Transverse colon (tissue), 4 donors: ENCODE data around the gene GLI3. TPM values are rescaled to one million over a fixed set of nuclear protein-coding genes. Genes with fewer than 3 reads are reported as not detected.

Experiments
- DNase-seq: peaks from one replicate; pipeline ENCODE4 v3.0.0-alpha.2; 2019
- H3K27ac ChIP-seq, 4 donors: fragments of 200-600 bp; sonication (generic); 2 replicates each; pipeline ENCODE4 v1.5.1; 2016 to 2018; ENCODE audit warnings: inconsistent platforms in 4 of 4
- H3K27me3 ChIP-seq: fragments of 200-600 bp; sonication (generic); 2 replicates; pipeline ENCODE4 v1.5.1; 2017; ENCODE audit warnings: inconsistent platforms
- H3K36me3 ChIP-seq, 4 donors: fragments of 200-600 bp; sonication (generic); 2 replicates each; pipeline ENCODE4 v1.5.1; 2017 to 2019; ENCODE audit warnings: inconsistent platforms in 4 of 4
- H3K4me1 ChIP-seq, 4 donors: fragments of 200-600 bp; sonication (generic); 2 replicates each; pipeline ENCODE4 v1.5.1; 2017 to 2020; ENCODE audit warnings: inconsistent platforms in 4 of 4
- H3K4me3 ChIP-seq, 4 donors: fragments of 200-600 bp; sonication (generic); 1 replicate in 1 of 4; 2 replicates in 3 of 4; pipeline versions ENCODE4 v1.5.1 to v1.6.1; 2017 to 2019; ENCODE audit warnings: inconsistent platforms in 4 of 4
- H3K9me3 ChIP-seq, 2 donors: fragments of 200-600 bp; sonication (generic); 2 replicates each; pipeline ENCODE4 v1.5.1; 2017 to 2019; ENCODE audit warnings: inconsistent platforms in 2 of 2
- EP300 ChIP-seq: sonication (generic); formaldehyde crosslinking; IDR thresholded peaks from one replicate; pipeline ENCODE4 v1.6.1; 2017; ENCODE audit warnings: antibody characterized with exemption, low read depth
- POLR2A ChIP-seq: fragments of 450-650 bp; IDR thresholded peaks from one replicate; pipeline ENCODE4 v1.6.1; 2016; ENCODE audit warnings: antibody characterized with exemption, mild to moderate bottlenecking, moderate library complexity
- POLR2AphosphoS5 ChIP-seq, 3 donors: sonication (generic); formaldehyde crosslinking; IDR thresholded peaks; one replicate each; pipeline ENCODE4 v1.6.1; 2016; ENCODE audit warnings: antibody characterized with exemption in 3 of 3
- WGBS, 2 donors: methylation state at CpG; one replicate each; pipeline ENCODE4 v1.1.5; 2018; ENCODE audit warnings: low coverage in 1 of 2; 5-methylcytosine and 5-hydroxymethylcytosine counted together
- in situ Hi-C, 4 donors: fragments of 200-750 bp; cut with MboI; loops; one replicate each; pipeline versions ENCODE4 v1.15.0 to v1.15.1; 2017; ENCODE audit warnings: low sequenced_read_pairs in 3 of 4, low pct_ligation_motif_present in 1 of 4, low pct_unique_long_range_greater_than_20kb in 1 of 4
- intact Hi-C: fragments of 100-400 bp; cut with DNase I; formaldehyde crosslinking; loops from one replicate; pipeline ENCODE4 v1.15.1; 2023; ENCODE audit warnings: low total_unique reads
- total RNA-seq, 4 donors: library from RNA; depleted of rRNA; stranded (reverse); fragments of >200 nt; gene quantifications; one replicate each; pipeline ENCODE4 v1.1.0, GENCODE V29; 2016
- TF ChIP-seq, protein P1 (sequence below), 5 experiments: fragments of 200-600 bp in 3 of 5; fragments of 450-650 bp in 2 of 5; sonication (generic) in 3 of 5; IDR thresholded peaks; 1 replicate in 2 of 5; 2 replicates in 3 of 5; pipeline ENCODE4 v1.5.1; 2016 to 2017; ENCODE audit warnings: antibody characterized with exemption in 5 of 5, inconsistent platforms in 3 of 5, mild to moderate bottlenecking in 2 of 5, moderate library complexity in 1 of 5

GLI3 gene
- total RNA-seq, 4 donors from 2014 or later: 3.7 to 41.1 (median 5.3) TPM

DNA sequence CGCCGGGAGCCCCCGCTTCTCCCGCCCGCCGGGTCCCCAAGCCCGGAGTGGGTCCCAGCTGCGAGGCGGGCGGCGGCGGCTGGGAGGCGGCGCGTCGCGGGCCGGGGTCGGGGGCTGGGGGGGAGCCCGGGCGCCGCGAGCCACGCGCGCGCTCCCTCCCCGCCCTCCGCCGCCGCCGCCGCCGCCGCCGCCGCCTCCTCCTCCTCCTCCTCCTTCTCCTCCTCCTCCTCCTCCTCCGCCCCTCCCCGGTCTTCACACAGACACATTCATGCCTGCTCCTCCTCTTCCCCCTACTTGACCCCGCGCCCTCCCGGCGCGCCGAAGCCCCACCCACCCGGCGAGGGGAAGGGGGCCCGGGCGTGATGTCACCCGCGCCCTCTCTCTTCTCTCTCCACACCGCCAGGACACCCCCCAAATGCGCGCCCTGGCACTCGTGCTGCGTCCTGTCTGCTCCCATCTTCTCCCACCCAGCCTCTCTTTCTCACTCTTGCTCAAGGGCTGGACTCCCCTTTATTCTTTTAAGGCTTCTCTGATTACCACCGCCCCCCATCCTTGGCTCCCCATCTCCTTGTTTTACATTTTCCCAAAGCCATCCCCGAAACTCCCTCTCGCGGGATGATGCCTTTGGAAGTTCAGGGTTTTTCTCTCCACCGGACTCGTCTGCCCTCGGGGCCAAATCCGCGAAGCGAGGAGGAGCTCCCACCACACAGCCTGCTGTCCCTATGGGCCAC lies 967 bp upstream of the GLI3 start:
- Histone ChIP-seq H3K9me3 (no peaks in the 10 kb centered on the region), H3K4me3 (peak overlapping the region; percentile 43 to 74 (median 50)), H3K36me3 (no peaks in the 10 kb centered on the region), H3K27me3 (peaks cover 53% of the 10 kb centered on the region), H3K4me1 (peaks cover 9 to 26% (median 12%) of the 10 kb centered on the region in 4 donors), H3K27ac (peak overlapping the region; percentile 81 to 95 (median 90))
- intact Hi-C loops: loop anchor here (2.0 to 10.0 kb wide), 2 partner anchors 251 to 263 kb away; no protein-coding TSS in a partner anchor
- peak; percentile 49 for DNase-seq
- in situ Hi-C loops: loop anchor here in 1 of 4 donors (25.0 kb wide), 3 partner anchors 251 to 599 kb away; no protein-coding TSS in a partner anchor
- WGBS, 2 donors: 7 to 40% methylated on average over 3 to 59 of the region's 66 CpGs
- no peak for TF ChIP-seq EP300

DNA sequence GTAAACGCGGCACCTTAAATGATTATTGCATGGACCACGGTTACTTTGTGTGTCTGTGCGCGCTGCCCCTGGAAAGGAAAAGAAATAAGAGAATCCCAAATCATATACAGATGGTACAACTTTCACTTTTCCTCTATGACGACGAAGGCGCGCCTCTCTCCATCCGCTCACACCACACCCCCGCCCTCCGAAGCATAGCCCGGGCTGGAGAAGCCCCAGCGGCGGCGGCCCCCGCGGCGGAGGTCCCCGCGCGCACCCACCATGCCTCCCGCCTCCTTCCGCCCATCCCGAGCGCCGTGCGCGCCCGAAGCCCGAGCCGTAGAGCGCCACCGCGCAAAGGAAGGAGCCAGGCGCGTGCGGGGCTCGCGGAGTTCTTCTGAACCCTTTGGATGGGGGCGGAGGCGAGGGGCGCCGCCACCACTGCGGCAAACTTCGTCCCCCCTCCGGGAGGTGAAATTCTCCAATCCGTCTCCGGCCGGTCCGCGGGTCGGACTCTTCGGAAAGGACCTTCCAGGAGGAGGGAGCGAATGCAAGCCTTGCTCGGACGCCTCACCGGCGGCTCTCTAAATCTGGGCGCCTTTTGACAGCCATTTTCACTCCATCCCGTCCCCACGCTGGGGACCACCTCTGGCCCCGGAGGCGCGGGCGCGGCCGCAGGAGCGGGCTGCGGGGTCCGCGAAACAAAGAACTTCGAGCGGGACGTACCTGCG lies 588 bp downstream of the GLI3 start:
- TF ChIP-seq POLR2A (peak; percentile 25), EP300 (no peak), POLR2AphosphoS5 (IDR thresholded peaks at IDR 0.05) (peak; percentile 8 to 67 (median 50))
- TF ChIP-seq, protein P1, sequence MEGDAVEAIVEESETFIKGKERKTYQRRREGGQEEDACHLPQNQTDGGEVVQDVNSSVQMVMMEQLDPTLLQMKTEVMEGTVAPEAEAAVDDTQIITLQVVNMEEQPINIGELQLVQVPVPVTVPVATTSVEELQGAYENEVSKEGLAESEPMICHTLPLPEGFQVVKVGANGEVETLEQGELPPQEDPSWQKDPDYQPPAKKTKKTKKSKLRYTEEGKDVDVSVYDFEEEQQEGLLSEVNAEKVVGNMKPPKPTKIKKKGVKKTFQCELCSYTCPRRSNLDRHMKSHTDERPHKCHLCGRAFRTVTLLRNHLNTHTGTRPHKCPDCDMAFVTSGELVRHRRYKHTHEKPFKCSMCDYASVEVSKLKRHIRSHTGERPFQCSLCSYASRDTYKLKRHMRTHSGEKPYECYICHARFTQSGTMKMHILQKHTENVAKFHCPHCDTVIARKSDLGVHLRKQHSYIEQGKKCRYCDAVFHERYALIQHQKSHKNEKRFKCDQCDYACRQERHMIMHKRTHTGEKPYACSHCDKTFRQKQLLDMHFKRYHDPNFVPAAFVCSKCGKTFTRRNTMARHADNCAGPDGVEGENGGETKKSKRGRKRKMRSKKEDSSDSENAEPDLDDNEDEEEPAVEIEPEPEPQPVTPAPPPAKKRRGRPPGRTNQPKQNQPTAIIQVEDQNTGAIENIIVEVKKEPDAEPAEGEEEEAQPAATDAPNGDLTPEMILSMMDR (IDR thresholded peaks at IDR 0.05): no peak
- in situ Hi-C loops (loop anchor here in 1 of 4 donors (25.0 kb wide), 3 partner anchors 249 to 601 kb away; no protein-coding TSS in a partner anchor), intact Hi-C loops (loop anchor here (2.0 to 10.0 kb wide), 2 partner anchors 252 to 262 kb away; no protein-coding TSS in a partner anchor)
- H3K9me3 ChIP-seq: no peaks in the 10 kb centered on the region
- H3K27me3 ChIP-seq: peaks cover 53% of the 10 kb centered on the region
- no peaks in the 10 kb centered on the region for H3K36me3 ChIP-seq
- peak overlapping the region; percentile 46 to 74 (median 64) for H3K4me3 ChIP-seq
- peak overlapping the region; percentile 81 to 95 (median 90) for H3K27ac ChIP-seq
- peaks cover 9 to 33% (median 13%) of the 10 kb centered on the region in 4 donors for H3K4me1 ChIP-seq
- peak; percentile 27 for DNase-seq
- WGBS, 2 donors: 2% methylated on average over 53 of the region's 76 CpGs; no CpG with 5 or more reads in 1 of the 2 donors

DNA sequence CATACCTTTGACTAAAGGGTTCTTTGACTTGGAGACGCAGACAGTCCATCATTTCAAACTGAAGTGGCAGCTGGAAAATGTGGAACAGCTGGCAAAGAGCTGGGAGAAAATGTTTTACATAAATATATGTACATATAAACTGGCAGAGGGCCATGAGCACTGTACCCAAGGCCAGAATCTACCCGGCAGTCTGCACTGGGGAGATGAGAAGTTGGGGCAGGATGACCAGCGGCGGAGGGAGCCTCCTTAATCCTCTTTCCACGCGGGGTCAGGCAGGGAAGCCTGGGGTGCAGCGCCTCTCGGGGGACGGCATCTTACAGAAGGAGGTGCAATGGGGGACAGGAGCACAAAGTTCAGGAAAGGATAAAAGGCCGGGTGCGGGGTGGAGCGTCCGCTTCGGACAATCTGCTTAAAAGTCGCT lies 1.3 kb downstream of the GLI3 start:
- in situ Hi-C loops: loop anchor here in 1 of 4 donors (25.0 kb wide), 3 partner anchors 248 to 602 kb away; no protein-coding TSS in a partner anchor
- 3 to 9% methylated on average over 7 to 15 of the region's 15 CpGs for WGBS, 2 donors
- peak overlapping the region; percentile 46 to 74 (median 64) for H3K4me3 ChIP-seq

DNA sequence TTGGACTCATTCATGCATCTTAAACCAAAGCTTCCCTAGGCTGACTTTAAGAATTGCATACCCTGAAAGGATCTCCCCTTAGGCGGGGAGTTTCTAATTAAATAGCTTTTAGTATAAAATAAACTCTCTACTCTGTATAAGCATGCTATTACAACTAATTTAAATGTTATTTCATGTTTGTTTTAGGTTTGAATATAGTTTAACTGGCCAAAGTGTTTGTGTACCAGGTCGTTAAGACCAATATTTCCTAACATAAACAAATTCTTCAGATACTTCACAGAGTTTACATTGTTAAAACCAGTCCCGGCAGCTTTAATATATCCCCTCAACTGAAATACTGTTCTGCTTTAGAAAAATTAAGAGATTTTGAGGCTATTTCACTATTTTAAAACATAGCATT lies 2.3 kb downstream of the GLI3 start:
- no peak for DNase-seq
- H3K27me3 ChIP-seq: peaks cover 55% of the 10 kb centered on the region
- peak overlapping the region; percentile 81 to 95 (median 90) for H3K27ac ChIP-seq
- H3K9me3 ChIP-seq: no peaks in the 10 kb centered on the region
- no peak overlapping the region for H3K4me3 ChIP-seq
- intact Hi-C loops (loop anchor here (10.0 kb wide), 1 partner anchor 260 kb away; no protein-coding TSS in a partner anchor), in situ Hi-C loops (loop anchor here in 1 of 4 donors (25.0 kb wide), 3 partner anchors 247 to 603 kb away; no protein-coding TSS in a partner anchor)
- no peaks in the 10 kb centered on the region for H3K36me3 ChIP-seq
- H3K4me1 ChIP-seq: peaks cover 9 to 33% (median 13%) of the 10 kb centered on the region in 4 donors
- no peak for TF ChIP-seq POLR2A
- TF ChIP-seq EP300: no peak
- TF ChIP-seq POLR2AphosphoS5 (IDR thresholded peaks at IDR 0.05): no peak
- TF ChIP-seq, protein P1 (IDR thresholded peaks at IDR 0.05): no peak
- WGBS, 2 donors: 19 to 34% methylated on average over 3 of the region's 3 CpGs

More for the DNA sequence above, 1.3 kb downstream of the GLI3 start:
- DNase-seq: peak; percentile 9
- Histone ChIP-seq H3K36me3 (no peaks in the 10 kb centered on the region), H3K27ac (peak overlapping the region; percentile 81 to 95 (median 90)), H3K9me3 (no peaks in the 10 kb centered on the region), H3K27me3 (peaks cover 53% of the 10 kb centered on the region), H3K4me1 (peaks cover 9 to 33% (median 13%) of the 10 kb centered on the region in 4 donors)
- intact Hi-C loops: loop anchor here (2.0 to 10.0 kb wide), 2 partner anchors 253 to 261 kb away; no protein-coding TSS in a partner anchor
- TF ChIP-seq POLR2A (no peak), POLR2AphosphoS5 (IDR thresholded peaks at IDR 0.05) (no peak), EP300 (no peak)
- TF ChIP-seq, protein P1 (IDR thresholded peaks at IDR 0.05): no peak
